HEK293 (cell line): Measurements from ENCODE around the gene RETREG2.

ENCODE experiments used
- CTCF ChIA-PET: fragments of 350-600 bp; formaldehyde crosslinking; extraction: SDS; loops from one replicate; lab custom pipeline; 2021; ENCODE audit warnings: antibody characterized with exemption; lab: Yijun Ruan, JAX
- POLR2A ChIA-PET: fragments of 300-600 bp; formaldehyde crosslinking; extraction: SDS; loops from one replicate; lab custom pipeline; 2020; ENCODE audit warnings: antibody characterized with exemption, inconsistent platforms; lab: Yijun Ruan, JAX
- H3K27ac ChIP-seq: fragments of 200-500 bp; sonication (Bioruptor generic); 2 replicates; pipeline ENCODE4 v1.5.1; 2014; ENCODE audit warnings: low read depth, low read length, control low read depth, inconsistent platforms; ENCODE audit errors: extremely low read depth
- H3K36me3 ChIP-seq, 2 experiments: fragments of 200-500 bp in 1 of 2; sonication (Bioruptor generic) in 1 of 2; 1 replicate in 1 of 2; 2 replicates in 1 of 2; pipeline ENCODE4 v1.5.1; 2014 to 2017; ENCODE audit warnings: inconsistent platforms in 2 of 2, low read length in 2 of 2; ENCODE audit not compliant: control insufficient read depth in 2 of 2, insufficient read depth in 1 of 2
- H3K4me1 ChIP-seq: fragments of 200-500 bp; sonication (Bioruptor generic); 2 replicates; pipeline ENCODE4 v1.5.1; 2014; ENCODE audit warnings: mild to moderate bottlenecking, low read length, inconsistent platforms; ENCODE audit not compliant: control insufficient read depth, insufficient read depth
- H3K4me3 ChIP-seq: 2 replicates; pipeline ENCODE4 v1.5.1; 2011; ENCODE audit warnings: low read depth, mild to moderate bottlenecking, control low read depth, low read length, moderate library complexity
- H3K9me3 ChIP-seq: fragments of 200-500 bp; sonication (Bioruptor generic); 2 replicates; pipeline ENCODE4 v1.5.1; 2014; ENCODE audit warnings: low read depth, low read length, inconsistent platforms; ENCODE audit not compliant: control insufficient read depth, insufficient read depth
- GLI4 ChIP-seq: fragments of 450-650 bp; formaldehyde crosslinking; IDR thresholded peaks from 2 replicates; pipeline ENCODE4 v1.5.1; 2016; ENCODE audit warnings: missing biosample characterization, missing genetic modification characterization
- SCRT1 ChIP-seq: fragments of 450-650 bp; formaldehyde crosslinking; IDR thresholded peaks from 2 replicates; pipeline ENCODE4 v1.5.1; 2016; ENCODE audit warnings: missing biosample characterization, missing genetic modification characterization, borderline replicate concordance
- SCRT2 ChIP-seq: fragments of 450-650 bp; formaldehyde crosslinking; IDR thresholded peaks from 2 replicates; pipeline ENCODE4 v1.5.1; 2016; ENCODE audit warnings: missing biosample characterization, missing genetic modification characterization
- SP2 ChIP-seq: fragments of 450-650 bp; formaldehyde crosslinking; IDR thresholded peaks from 2 replicates; pipeline ENCODE4 v1.5.1; 2016; ENCODE audit warnings: missing biosample characterization, missing genetic modification characterization
- TCF7L2 ChIP-seq: IDR thresholded peaks from 2 replicates; pipeline ENCODE4 v1.6.1; 2011; ENCODE audit warnings: low read depth, mild to moderate bottlenecking, inconsistent platforms, low read length, moderate library complexity, borderline replicate concordance
- YY1 ChIP-seq: fragments of 450-650 bp; formaldehyde crosslinking; IDR thresholded peaks from 2 replicates; pipeline ENCODE4 v1.5.1; 2018; ENCODE audit warnings: missing biosample characterization, missing genetic modification characterization
- YY2 ChIP-seq: fragments of 450-650 bp; formaldehyde crosslinking; IDR thresholded peaks from 2 replicates; pipeline ENCODE4 v1.5.1; 2016; ENCODE audit warnings: missing biosample characterization, missing genetic modification characterization
- ZNF121 ChIP-seq: fragments of 450-650 bp; formaldehyde crosslinking; IDR thresholded peaks from 2 replicates; pipeline ENCODE4 v1.5.1; 2016; ENCODE audit warnings: missing biosample characterization, missing genetic modification characterization
- ZNF169 ChIP-seq: fragments of 450-650 bp; formaldehyde crosslinking; IDR thresholded peaks from 2 replicates; pipeline ENCODE4 v1.5.1; 2016; ENCODE audit warnings: missing biosample characterization, missing genetic modification characterization
- ZNF211 ChIP-seq: fragments of 450-650 bp; formaldehyde crosslinking; IDR thresholded peaks from 2 replicates; pipeline ENCODE4 v1.5.1; 2016; ENCODE audit warnings: low read depth, missing biosample characterization, missing genetic modification characterization
- ZNF302 ChIP-seq: fragments of 450-650 bp; formaldehyde crosslinking; IDR thresholded peaks from 2 replicates; pipeline ENCODE4 v1.5.1; 2016; ENCODE audit warnings: missing biosample characterization, missing genetic modification characterization, low read depth
- ZNF449 ChIP-seq: fragments of 450-650 bp; formaldehyde crosslinking; IDR thresholded peaks from 2 replicates; pipeline ENCODE4 v1.5.1; 2017; ENCODE audit warnings: missing biosample characterization, mild to moderate bottlenecking, missing genetic modification characterization, moderate library complexity
- ZNF530 ChIP-seq: fragments of 450-650 bp; formaldehyde crosslinking; IDR thresholded peaks from 2 replicates; pipeline ENCODE4 v1.5.1; 2016; ENCODE audit warnings: low read depth, missing biosample characterization, missing genetic modification characterization
- ZNF561 ChIP-seq: fragments of 450-650 bp; IDR thresholded peaks from 2 replicates; pipeline ENCODE4 v1.5.1; 2018; ENCODE audit warnings: missing biosample characterization, missing genetic modification characterization, borderline replicate concordance
- ZNF664 ChIP-seq: fragments of 450-650 bp; formaldehyde crosslinking; IDR thresholded peaks from 2 replicates; pipeline ENCODE4 v1.5.1; 2016; ENCODE audit warnings: missing biosample characterization, missing genetic modification characterization
- ZNF837 ChIP-seq: fragments of 450-650 bp; formaldehyde crosslinking; IDR thresholded peaks from 2 replicates; pipeline ENCODE4 v1.5.1; 2016; ENCODE audit warnings: missing biosample characterization, missing genetic modification characterization
- ZSCAN4 ChIP-seq: fragments of 450-650 bp; formaldehyde crosslinking; IDR thresholded peaks from 2 replicates; pipeline ENCODE4 v1.5.1; 2017; ENCODE audit warnings: missing biosample characterization, missing genetic modification characterization
- TF ChIP-seq, protein P1 (sequence below): fragments of 450-650 bp; formaldehyde crosslinking; conservative IDR thresholded peaks from 2 replicates; pipeline ENCODE4 v1.5.1; 2016; ENCODE audit warnings: low read depth, missing biosample characterization, missing genetic modification characterization
- TF ChIP-seq, protein P2 (sequence below): fragments of 450-650 bp; formaldehyde crosslinking; IDR thresholded peaks from 2 replicates; pipeline ENCODE4 v1.5.1; 2016; ENCODE audit warnings: missing biosample characterization, missing genetic modification characterization
- TF ChIP-seq, protein P3 (sequence below): fragments of 450-650 bp; formaldehyde crosslinking; IDR thresholded peaks from 2 replicates; pipeline ENCODE4 v1.5.1; 2016; ENCODE audit warnings: missing biosample characterization, missing genetic modification characterization

RETREG2 gene

GRCh38 chr2:219157396-219157795 is 20.7 kb upstream of the RETREG2 start:
- Histone ChIP-seq H3K9me3 (no peaks in the 10 kb centered on the region), H3K36me3 (peaks cover 3 to 29% of the 10 kb centered on the region in 2 experiments), H3K4me1 (peaks cover 5% of the 10 kb centered on the region; the same call in 1 of the 2 replicates), H3K27ac (no peak overlapping the region), H3K4me3 (no peak overlapping the region)
- no peak for TF ChIP-seq SP2 (tag by site-specific recombination)
- no peak for TF ChIP-seq TCF7L2
- TF ChIP-seq YY2 (tag by site-specific recombination): no peak
- TF ChIP-seq ZNF302 (tag by site-specific recombination): no peak
- TF ChIP-seq ZNF530: no peak
- TF ChIP-seq, protein P1, sequence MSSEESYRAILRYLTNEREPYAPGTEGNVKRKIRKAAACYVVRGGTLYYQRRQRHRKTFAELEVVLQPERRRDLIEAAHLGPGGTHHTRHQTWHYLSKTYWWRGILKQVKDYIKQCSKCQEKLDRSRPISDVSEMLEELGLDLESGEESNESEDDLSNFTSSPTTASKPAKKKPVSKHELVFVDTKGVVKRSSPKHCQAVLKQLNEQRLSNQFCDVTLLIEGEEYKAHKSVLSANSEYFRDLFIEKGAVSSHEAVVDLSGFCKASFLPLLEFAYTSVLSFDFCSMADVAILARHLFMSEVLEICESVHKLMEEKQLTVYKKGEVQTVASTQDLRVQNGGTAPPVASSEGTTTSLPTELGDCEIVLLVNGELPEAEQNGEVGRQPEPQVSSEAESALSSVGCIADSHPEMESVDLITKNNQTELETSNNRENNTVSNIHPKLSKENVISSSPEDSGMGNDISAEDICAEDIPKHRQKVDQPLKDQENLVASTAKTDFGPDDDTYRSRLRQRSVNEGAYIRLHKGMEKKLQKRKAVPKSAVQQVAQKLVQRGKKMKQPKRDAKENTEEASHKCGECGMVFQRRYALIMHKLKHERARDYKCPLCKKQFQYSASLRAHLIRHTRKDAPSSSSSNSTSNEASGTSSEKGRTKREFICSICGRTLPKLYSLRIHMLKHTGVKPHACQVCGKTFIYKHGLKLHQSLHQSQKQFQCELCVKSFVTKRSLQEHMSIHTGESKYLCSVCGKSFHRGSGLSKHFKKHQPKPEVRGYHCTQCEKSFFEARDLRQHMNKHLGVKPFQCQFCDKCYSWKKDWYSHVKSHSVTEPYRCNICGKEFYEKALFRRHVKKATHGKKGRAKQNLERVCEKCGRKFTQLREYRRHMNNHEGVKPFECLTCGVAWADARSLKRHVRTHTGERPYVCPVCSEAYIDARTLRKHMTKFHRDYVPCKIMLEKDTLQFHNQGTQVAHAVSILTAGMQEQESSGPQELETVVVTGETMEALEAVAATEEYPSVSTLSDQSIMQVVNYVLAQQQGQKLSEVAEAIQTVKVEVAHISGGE (tag by site-specific recombination): no peak
- TF ChIP-seq, protein P2, sequence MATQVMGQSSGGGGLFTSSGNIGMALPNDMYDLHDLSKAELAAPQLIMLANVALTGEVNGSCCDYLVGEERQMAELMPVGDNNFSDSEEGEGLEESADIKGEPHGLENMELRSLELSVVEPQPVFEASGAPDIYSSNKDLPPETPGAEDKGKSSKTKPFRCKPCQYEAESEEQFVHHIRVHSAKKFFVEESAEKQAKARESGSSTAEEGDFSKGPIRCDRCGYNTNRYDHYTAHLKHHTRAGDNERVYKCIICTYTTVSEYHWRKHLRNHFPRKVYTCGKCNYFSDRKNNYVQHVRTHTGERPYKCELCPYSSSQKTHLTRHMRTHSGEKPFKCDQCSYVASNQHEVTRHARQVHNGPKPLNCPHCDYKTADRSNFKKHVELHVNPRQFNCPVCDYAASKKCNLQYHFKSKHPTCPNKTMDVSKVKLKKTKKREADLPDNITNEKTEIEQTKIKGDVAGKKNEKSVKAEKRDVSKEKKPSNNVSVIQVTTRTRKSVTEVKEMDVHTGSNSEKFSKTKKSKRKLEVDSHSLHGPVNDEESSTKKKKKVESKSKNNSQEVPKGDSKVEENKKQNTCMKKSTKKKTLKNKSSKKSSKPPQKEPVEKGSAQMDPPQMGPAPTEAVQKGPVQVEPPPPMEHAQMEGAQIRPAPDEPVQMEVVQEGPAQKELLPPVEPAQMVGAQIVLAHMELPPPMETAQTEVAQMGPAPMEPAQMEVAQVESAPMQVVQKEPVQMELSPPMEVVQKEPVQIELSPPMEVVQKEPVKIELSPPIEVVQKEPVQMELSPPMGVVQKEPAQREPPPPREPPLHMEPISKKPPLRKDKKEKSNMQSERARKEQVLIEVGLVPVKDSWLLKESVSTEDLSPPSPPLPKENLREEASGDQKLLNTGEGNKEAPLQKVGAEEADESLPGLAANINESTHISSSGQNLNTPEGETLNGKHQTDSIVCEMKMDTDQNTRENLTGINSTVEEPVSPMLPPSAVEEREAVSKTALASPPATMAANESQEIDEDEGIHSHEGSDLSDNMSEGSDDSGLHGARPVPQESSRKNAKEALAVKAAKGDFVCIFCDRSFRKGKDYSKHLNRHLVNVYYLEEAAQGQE: no peak
- TF ChIP-seq ZNF169 (tag by site-specific recombination): no peak
- POLR2A ChIA-PET: no interaction called here
- CTCF ChIA-PET: interaction anchor here (0.6 to 9.1 kb wide), 17 partner anchors 14 to 372 kb away, joined by 3 to 123 read pairs (median 6); partner anchors contain the start of gene SLC23A3

DNA sequence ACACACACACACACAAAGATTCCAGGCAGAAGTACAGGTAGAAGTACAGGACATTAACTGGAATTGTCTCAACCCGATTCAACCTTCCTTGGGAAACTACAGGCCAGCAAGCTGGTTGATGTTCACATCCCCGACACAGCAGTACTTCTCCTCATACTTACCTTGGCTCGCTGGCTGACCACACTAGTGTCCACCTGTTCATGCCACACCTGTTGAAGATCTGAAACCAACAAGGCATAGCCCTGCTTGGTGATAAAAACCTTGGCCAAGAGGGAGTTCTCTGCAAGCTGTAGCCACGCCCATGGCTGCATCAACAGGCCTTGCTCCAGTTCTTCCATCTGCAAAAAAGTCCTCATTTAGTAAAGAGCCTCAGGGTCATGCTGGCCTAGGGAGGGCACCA is 20.1 kb upstream of the RETREG2 start:
- ChIA-PET CTCF (interaction anchor here (0.6 to 9.1 kb wide), 18 partner anchors 13 to 372 kb away, joined by 3 to 123 read pairs (median 8); partner anchors contain the start of gene SLC23A3), POLR2A (no interaction called here)
- TF ChIP-seq ZSCAN4 (tag by site-specific recombination): 0 out of 2 replicates have a peak, but pooled peaks have one; percentile 22
- no peak for TF ChIP-seq YY1 (tag by site-specific recombination)
- TF ChIP-seq ZNF211 (tag by site-specific recombination): no peak
- peak; percentile 85 for TF ChIP-seq SCRT1 (tag by site-specific recombination)
- TF ChIP-seq SCRT2 (tag by site-specific recombination): peak; percentile 91
- H3K27ac ChIP-seq: no peak overlapping the region
- peaks cover 3 to 29% of the 10 kb centered on the region in 2 experiments for H3K36me3 ChIP-seq
- peaks cover 5% of the 10 kb centered on the region; the same call in 1 of the 2 replicates for H3K4me1 ChIP-seq
- no peak overlapping the region for H3K4me3 ChIP-seq
- H3K9me3 ChIP-seq: no peaks in the 10 kb centered on the region

DNA sequence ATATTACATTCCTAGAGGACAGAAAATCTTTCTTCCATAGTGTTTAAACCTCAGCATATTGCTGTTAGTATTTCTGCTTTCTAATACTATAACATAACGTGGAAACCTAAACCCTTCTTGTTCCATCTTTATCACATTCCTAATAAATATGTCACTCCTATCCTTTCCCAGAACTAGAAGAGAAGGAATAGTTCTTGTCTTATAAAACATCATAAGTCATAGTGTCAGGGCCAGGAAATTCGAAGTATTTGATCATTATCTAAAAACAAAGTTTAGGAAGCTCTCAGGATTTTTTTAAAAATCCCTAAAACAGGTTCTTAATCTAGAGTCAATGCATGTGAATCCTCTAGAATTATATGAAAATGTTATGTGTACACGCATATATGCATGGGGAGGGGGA is 19.5 kb upstream of the RETREG2 start:
- Histone ChIP-seq H3K27ac (no peak overlapping the region), H3K36me3 (peaks cover 3 to 25% of the 10 kb centered on the region in 2 experiments), H3K4me3 (no peak overlapping the region), H3K4me1 (peaks cover 5% of the 10 kb centered on the region; the same call in 1 of the 2 replicates), H3K9me3 (no peaks in the 10 kb centered on the region)
- POLR2A ChIA-PET: no interaction called here
- CTCF ChIA-PET: interaction anchor here (0.6 to 9.1 kb wide), 32 partner anchors 8 to 1859 kb away, joined by 3 to 123 read pairs (median 9); partner anchors contain the start of genes CNPPD1 and SLC23A3
- no peak for TF ChIP-seq ZNF449 (tag by site-specific recombination)
- TF ChIP-seq, protein P3, sequence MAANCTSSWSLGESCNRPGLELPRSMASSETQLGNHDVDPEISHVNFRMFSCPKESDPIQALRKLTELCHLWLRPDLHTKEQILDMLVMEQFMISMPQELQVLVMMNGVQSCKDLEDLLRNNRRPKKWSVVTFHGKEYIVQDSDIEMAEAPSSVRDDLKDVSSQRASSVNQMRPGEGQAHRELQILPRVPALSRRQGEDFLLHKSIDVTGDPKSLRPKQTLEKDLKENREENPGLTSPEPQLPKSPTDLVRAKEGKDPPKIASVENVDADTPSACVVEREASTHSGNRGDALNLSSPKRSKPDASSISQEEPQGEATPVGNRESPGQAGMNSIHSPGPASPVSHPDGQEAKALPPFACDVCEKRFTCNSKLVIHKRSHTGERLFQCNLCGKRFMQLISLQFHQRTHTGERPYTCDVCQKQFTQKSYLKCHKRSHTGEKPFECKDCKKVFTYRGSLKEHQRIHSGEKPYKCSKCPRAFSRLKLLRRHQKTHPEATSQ (tag by site-specific recombination): no peak
- TF ChIP-seq ZNF664: no peak
- TF ChIP-seq GLI4 (tag by site-specific recombination): no peak
- no peak for TF ChIP-seq ZNF561 (tag by site-specific recombination)
- TF ChIP-seq ZNF121 (tag by site-specific recombination): no peak
- TF ChIP-seq ZNF837 (tag by site-specific recombination): no peak
- TF ChIP-seq SP2 (tag by site-specific recombination): no peak
